GM21381 (cell line): ENCODE data around the gene TAF6.

Experiments
- ATAC-seq: cut with Tn5 transposase; IDR thresholded peaks from one replicate; pipeline ENCODE4 v1.9.1; 2021; ENCODE audit warnings: mild to moderate bottlenecking, moderate library complexity; ENCODE audit not compliant: unreplicated experiment

Gene TAF6

DNA sequence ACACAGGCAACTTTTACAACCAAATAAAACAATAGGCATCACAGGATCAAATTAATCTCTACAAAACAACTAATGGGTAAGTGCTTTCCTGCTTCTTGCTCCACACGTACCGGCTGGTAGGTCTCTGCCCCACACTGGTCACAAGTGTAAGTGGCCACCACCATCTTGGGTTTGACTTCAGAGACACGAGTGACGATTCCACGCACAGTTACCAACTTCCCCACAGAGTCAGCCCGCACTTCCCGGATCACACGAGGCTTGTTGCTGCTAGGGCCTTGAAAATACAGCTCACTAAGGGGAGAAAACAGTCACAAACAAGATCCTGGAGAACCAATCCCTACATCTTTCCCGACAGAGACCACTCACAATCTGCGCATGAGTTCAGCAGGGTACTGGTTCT lies 20.2 kb downstream of the TAF6 start:
- ATAC-seq, result no peak

DNA sequence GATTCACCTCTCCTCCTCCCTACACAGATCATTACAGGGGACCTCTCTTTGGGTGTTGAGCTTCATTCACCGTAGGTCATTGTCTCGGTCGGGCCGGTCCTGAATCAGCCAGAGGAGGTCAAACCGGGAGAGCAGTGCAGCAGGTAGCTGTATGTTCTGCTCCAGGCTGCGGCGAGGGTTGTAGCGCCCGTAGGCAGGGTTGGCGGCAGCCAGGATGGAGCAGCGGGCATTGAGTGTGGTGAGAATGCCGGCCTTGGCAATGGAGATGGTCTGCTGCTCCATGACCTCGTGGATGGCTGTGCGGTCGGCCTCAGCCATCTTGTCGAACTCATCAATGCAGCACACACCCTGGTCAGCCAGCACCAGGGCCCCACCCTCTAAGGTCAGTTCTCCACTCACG lies 23.5 kb downstream of the TAF6 start:
- ATAC-seq, result no peak

DNA sequence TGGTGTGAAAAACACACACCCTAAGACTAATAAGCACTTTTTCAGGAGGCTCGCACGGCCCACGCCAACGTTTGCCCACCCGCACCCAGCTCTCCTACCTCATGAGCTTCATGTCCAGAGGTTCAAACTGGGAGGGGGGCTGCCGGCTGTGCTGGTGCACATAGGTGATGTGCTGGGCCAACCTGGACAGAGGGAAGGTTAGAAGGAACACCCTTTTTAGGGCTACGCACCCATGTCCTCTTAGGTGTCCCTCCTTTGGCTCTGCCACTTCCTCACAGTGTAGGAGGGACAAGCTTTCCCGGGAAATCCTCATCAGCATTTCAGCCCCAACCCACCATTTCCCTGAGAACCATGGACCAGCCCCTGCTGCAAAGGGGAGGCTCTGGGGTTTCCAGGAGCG lies 23.9 kb downstream of the TAF6 start:
- ATAC-seq, result no peak

DNA sequence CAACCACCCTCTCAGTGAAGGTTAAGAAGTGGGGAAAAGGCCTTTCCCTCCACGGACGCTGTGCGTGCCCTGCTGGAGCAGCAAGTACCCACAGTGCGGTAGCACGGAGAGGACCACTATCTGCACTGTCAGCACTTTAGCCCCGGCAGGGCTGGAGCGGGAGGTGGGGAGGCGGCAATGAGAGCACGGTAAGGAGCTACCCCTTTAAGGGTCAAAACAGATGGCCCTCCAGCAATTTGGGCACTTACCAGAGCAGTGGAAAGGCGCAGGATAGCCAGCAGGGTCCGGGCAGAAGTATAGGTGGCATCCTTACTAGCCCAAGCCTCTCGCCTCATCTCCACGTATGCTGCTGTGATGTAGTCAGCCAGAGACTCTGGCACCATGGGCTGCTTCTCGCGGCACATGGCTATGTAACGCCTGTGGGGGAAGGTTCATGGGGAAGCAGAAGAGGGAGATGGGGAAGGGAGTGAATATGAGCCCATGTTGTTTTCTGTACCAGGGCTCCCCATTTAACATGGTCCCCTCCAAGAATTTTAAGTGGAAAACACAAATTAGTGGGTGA lies 25.2 kb downstream of the TAF6 start:
- ATAC-seq, result no peak

DNA sequence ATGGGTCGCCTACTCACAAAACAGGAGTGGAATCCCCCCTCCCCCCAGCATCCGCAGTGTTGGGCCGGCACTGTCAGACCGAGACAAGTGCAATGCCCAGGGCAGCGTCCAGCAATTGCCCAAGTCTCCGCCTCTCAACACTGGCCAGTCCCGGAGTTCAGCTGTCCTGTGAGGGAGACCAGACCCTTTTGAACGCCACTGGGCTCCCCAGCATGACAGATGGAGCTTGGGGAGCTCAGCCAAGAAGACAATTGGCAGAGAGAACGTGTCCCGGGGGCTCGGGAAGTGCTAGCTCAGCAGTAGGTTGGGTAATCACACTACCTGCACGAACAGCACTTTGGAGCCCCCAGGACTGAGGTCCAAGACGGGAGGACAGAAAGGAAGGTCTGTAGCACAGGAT lies 25.7 kb downstream of the TAF6 start:
- ATAC-seq, result no peak

DNA sequence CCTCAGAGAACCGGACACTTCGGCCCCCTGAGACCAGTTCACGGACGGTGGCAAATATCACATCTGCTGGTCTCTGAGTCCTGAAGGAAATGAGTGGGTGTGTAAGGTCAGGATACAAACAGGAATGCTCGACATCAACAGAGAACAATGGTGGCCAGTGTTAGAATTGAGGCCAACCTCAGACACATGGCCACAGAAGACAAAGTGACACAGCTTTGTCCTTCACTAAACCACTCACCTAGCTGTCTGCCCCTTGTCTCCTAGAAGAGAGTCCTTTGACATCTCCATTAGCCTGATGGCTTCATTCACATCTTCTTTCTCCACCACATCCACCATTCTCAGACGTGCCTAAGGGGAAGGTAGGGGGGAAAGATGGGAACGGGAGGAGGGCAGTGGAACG lies 26.1 kb downstream of the TAF6 start:
- ATAC-seq, result no peak

DNA sequence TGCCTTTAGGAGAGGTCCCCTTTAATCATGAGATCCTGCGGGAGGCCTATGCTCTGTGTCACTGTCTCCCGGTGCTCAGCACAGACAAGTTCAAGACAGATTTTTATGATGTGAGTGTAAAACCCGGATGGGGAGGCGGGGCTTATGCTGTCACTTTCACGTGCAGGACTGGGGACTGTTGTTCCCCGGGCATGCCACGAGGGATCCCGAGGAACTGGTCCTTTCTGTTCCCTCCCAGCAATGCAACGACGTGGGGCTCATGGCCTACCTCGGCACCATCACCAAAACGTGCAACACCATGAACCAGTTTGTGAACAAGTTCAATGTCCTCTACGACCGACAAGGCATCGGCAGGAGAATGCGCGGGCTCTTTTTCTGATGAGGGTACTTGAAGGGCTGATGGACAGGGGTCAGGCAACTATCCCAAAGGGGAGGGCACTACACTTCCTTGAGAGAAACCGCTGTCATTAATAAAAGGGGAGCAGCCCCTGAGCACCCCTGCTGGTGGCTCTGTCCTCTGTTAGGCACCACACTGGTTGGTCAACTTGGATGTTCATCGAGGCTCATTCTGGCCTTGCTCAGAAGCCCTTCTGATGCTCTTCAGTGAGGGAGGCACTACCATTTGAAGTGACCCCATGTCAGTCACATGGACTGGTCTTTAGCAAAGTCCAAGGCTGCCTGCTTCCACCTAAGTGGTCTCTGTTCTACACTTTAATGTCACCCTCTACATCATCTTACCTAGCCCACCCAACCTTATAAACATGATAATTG lies 27.6 kb downstream of the TAF6 start:
- ATAC-seq, result no peak

DNA sequence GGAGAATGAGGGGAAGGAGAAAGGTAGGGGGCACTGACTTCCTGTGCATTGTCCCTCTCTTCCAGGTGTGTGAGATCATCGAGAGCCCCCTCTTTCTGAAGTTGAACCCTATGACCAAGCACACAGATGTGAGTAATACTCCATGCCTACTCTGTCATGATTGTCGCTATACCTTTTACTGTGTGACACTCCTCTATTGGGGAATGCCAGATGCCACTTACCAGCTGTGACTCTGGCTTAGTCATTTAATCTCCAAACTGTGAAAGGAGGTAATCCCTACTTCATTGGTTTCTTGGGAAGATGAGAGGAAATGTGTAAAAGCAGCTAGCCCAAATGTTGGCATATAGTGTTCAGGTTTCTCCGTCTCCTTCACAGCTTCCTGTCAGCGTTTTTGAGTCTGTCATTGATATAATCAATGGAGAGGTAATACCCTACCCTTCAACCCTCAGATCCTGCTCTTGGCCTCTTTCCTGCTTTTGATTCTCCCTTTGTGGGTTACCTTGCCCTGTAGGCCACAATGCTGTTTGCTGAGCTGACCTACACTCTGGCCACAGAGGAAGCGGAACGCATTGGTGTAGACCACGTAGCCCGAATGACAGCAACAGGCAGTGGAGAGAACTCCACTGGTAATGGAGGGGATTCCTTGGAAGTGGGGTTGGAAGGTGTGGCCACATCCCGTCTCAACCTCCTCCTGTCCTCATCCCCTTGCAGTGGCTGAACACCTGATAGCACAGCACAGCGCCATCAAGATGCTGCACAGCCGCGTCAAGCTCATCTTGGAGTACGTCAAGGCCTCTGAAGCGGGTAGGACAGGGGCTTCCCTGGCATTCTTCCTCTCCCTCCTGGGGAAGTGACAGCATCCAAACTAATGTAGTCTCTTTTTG lies 28.4 kb downstream of the TAF6 start:
- ATAC-seq, result no peak

DNA sequence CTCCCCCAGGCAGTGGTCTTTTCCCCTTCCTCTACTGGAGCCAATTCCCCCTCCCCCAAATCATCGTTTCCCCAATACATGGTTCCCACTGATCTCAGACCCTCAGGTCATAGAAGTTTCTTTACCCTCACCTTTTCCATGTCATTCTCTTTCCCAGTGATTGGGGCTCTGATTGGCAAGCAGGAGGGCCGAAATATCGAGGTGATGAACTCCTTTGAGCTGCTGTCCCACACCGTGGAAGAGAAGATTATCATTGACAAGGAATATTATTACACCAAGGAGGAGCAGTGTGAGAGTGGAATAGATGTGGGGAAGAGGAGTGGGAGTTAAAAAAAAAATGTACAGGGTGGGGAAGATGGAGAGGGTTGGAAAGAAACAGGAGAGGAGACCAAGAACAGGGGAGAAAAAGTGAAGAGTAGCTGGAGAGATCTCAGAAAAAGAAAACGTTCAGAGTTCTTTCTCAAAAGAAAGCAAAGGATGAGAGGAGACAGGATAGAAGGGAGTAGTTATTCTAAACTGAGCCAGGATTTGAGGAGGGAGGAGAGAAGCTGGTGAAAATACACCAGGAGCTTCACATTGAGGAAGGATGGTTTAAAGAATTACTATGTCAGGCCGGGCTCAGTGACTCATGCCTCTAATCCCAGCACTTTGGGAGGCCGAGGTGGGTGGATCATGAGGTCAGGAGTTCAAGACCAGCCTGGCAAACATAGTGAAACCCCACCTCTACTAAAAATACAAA lies 29.5 kb downstream of the TAF6 start:
- ATAC-seq, result no peak

DNA sequence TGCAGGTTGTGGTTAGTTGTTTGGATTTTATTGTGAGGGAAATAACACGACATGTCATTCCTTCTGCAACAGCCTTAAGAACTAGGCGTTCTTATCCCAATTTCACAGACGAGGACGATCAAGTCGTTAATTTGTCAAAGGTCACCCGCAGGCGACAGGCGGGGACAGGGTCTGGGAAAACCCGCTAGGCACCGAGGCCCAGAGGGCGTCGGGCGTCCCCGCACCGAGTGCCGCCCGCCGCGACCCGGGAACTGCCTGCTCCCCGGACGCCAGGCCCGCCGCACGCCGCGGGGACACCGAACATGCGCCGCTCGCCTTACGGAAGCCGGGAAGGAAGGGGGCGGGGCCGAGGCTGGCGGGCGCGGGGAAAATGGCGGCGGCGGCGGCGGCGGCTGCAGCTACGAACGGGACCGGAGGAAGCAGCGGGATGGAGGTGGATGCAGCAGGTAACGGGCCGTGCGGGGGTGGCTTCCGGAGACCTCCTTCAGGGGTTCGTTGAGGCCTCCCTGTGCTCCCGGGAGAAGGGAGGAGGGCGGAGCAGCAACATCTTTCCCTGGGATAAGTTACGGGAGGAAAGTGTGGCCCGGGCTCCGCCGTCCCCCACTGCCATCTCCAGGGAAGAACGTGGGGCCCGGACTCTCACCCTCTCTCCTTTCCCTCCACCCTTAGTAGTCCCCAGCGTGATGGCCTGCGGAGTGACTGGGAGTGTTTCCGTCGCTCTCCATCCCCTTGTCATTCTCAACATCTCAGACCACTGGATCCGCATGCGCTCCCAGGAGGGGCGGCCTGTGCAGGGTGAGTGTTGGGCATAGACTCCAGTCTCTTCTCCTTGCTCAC lies 30.3 kb downstream of the TAF6 start, which contains the start of gene COPS6:
Gene COPS6, plus strand, starts transcription at position 349 of the 837 bp plus-strand sequence. Its CDS starts 22 bp downstream, at position 371.
- ATAC-seq, result peak; percentile 62

DNA sequence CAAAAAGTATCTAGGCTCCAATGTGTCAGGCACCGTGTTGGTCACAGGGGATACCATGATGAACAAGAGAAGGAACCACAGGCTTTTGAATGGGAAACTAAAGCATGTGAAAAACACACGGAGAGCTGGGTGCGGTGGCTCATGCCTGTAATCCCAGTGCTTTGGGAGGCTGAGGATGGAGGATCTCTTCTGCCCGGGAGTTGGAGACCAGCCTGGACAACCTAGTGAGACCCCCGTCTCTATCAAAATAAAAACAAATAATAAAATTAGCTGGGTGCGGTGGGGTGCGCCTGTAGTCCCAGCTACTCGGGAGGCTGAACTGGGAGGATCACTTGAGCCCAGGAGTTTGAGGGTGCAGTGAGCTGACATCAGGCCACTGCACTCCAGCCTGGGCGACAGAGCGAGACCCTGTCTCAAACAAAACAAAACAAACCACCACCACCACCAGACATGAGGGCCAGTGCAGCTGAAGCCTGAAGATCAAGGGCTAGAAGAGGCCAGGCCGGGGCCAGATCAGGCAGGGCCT lies 31.0 kb downstream of the TAF6 start:
- peak; percentile 4 for ATAC-seq

DNA sequence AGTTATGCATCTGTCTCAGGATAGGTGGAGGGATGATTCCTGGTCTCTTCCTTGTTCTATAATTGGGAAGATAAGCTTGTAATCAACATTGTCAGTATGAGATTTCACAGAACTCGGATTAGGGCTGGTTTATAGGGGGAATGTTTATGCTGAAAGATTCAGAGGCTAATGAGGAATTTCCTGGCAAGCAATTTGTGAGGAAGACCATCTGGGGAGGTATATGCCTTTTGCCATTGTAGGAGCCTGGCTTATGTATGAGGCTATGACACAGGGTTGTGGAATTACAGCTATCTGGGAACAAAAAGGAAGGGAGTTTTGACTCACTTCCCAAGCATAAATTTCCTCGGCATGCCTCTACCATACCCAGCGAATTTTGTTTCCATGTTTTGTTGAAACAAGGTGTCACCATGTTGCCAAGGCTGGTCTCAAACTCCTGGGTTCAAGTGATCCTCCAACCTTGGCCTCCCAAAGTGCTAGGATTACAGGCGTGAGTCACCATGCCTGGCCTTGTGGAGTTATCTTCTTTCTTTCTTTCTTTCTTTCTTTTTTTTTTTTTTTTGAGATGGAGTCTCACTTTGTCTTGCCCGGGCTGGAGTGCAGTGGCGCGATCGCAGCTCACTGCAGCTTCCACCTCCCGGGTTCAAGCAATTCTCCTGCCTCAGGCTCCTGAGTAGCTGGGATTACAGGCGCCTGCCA lies 32.0 kb downstream of the TAF6 start:
- ATAC-seq, result no peak

DNA sequence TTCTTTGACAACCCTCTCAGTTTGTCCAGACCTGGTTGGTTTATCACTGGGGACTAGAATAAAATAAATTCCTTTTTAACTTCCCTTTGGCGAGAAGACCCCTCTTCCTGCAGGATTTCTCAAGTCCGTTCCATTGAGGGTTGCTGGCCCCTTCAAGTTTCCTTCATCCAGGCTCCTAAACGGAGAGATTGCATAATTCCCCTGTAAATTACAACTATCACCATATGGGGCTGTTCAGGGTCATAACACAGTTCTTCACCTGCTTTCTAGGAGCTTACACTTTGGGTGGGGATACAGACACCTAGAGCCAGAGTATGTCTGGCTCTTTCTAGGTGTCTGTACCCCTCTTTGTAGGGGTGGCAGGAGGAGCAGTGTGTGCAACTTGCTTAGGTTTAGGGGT lies 33.6 kb downstream of the TAF6 start:
- no peak for ATAC-seq

DNA sequence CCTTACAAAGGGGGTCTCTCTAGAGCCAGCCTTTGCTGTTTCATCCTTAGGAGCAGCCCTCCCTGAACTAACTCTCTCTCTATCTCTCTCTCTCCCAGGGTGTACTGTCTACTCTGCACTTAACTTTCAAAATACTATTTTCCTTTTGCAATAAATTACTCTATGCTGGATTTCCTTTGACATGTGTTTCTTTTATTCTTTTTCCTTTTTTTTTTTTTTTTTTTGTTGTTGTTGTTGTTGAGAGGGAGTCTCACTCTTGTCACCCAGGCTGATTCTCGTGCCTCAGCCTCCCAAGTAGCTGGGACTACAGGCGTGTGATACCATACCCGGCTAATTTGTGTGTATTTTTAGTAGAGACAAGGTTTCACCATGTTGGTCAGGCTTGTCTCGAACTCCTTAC lies 36.2 kb downstream of the TAF6 start:
- ATAC-seq, result no peak

DNA sequence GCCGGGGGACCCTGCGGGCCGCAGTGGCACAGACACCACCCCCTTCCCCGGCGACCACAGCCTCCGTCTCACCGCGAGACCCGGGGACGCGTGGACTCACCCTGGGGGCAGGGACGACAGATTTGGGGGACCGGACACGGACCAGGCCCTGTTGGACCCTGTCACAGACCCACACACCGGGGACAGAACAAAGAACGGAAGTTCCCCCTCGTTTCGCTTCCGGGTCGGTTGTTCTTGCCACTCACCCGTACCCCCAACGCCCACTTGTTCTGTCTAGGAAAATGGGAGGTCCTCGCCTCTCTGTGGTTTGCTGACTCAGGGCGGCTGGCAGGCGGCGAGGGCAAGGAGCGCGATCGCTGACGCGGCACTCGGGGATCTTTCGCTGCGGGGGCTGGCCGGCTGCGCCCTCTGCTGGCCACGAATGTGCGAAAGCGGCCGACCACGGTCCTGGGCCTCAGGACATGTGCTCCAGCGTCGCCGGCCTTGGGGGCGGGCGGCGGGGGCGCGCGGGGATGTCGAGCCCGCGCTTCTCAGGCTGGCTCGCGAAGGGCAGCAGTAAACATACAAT lies 37.5 kb downstream of the TAF6 start, which contains the start of gene ZNF3:
Gene ZNF3, minus strand, starts transcription at position 189 of the 568 bp plus-strand sequence. CDS start 4,366 bp downstream, outside the sequence.
- peak; percentile 87 for ATAC-seq

DNA sequence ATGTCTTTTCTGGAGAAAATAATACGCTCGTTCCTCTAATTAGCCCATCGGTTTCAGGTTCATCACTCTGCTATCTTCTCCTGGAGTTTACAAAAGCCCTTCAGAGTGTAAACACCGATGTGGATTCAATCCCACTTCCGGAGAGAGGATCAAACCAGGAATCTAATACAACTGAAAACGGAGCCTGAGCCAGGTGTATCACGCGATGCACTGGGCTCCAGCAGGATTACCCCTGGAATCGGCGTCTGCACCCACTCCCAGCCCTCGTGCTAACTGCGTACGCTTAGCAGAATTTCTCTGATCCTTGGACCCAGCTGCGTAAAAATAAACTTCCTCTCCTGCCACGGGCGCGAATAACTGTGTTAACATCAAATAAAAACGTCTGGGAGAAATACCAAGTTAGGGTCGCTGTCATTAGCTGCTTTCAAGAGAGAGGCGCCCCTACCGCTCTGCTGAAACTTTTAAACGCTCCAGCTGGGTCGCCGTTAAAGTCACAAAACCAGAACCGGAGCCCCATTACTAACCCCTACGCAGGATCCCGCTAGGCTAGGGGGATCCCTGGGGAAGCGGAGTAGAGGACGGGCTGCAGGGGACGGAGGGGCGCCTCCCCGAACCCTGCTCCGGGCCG lies 38.1 kb downstream of the TAF6 start:
- no peak for ATAC-seq

DNA sequence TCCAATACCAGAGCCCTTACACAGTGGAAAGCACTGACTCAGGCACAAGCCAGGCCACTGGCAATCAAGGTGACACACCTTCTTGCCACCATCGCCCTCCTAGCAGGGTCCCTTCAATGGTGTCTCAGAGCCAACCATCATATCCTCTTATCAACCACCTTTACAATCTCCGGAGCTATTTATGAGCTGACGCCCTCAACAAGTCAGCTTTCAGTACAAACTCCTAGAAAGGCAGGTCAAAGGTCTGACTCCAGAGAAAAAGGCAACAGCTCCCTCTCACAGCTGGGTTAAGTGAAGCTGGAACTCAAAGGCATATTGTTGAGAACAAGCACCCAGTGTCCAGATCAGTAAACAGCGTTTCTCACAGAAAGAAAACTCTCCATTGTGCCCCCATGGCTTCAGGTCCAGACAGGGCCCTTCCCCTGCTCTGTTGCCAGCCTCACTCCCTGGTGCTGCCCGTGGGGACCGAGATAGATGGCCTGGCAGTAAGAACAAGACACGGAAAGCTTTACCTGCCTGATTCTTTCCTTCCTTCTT lies 40.1 kb downstream of the TAF6 start:
- no peak for ATAC-seq

DNA sequence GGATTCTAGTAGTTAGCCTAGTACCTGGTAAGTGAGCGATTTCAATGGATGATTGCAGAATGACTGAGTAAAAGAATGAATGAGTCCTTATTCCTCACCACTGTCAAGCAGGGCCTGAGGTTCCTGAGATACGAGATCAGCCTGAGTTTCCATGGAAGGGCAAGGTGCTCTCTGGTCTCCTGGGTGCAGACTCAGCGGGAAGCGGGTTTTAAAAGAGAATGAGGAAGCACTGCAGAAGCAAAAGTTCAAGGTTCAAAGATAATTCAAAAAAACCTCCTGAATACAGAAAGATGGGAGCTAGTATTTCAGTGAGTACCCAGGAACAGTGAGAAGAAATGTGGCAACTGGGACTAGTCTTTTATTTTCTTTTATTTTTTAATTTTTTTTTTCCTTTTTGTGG lies 42.0 kb downstream of the TAF6 start:
- no peak for ATAC-seq
